GM12878 (cell line): ENCODE data around the gene SIGLEC6. TPM values are rescaled to one million over a fixed set of nuclear protein-coding genes. Genes with fewer than 3 reads are reported as not detected.

Source experiments
- BCL11A ChIP-seq: IDR thresholded peaks from 2 replicates; pipeline ENCODE4 v1.6.1; 2011; ENCODE audit warnings: low read depth, low read length
- CEBPZ ChIP-seq: fragments of 150-350 bp; IDR thresholded peaks from 2 replicates; pipeline ENCODE4 v1.6.1; 2016; ENCODE audit warnings: low read depth, low read length
- RBBP5 ChIP-seq: fragments of 200-600 bp; sonication (generic); conservative IDR thresholded peaks from 2 replicates; pipeline ENCODE4 v1.6.1; 2016
- REST ChIP-seq: IDR thresholded peaks from 2 replicates; pipeline ENCODE4 v1.6.1; 2012; ENCODE audit warnings: mild to moderate bottlenecking, low read depth, low read length
- SUPT20H ChIP-seq: IDR thresholded peaks from 2 replicates; pipeline ENCODE4 v1.6.1; 2011; ENCODE audit warnings: low read depth, mild to moderate bottlenecking, low read length, moderate library complexity, borderline replicate concordance; ENCODE audit not compliant: control insufficient read depth
- TARDBP ChIP-seq: IDR thresholded peaks from 2 replicates; pipeline ENCODE4 v1.6.1; 2016; ENCODE audit warnings: borderline replicate concordance
- polyA plus RNA-seq, 11 experiments: library from polyadenylated mRNA; depleted of rRNA in 4 of 11; unstranded in 6 of 11; stranded (reverse) in 5 of 11; fragments of >200 nt; fragmentation: Nextera tagmentation in 4 of 11; fragmentation: Illumina TruSeq in 1 of 11; extraction: Ambion mirVana in 4 of 11; extraction: Trizol in 1 of 11; gene quantifications; 1 replicate in 1 of 11; 2 replicates in 10 of 11; pipeline versions ENCODE4 v1.2.1 to v1.2.3, GENCODE V29; 2011 to 2016; ENCODE audit warnings: inconsistent platforms in 2 of 11, missing spikeins in 2 of 11, low read depth in 1 of 11
- total RNA-seq, 4 experiments: library from RNA; depleted of rRNA in 3 of 4; stranded (reverse); fragments of >200 nt in 3 of 4; fragmentation: Illumina TruSeq in 1 of 4; extraction: Trizol in 1 of 4; gene quantifications; 2 replicates each; pipeline versions ENCODE4 v1.2.1 to v1.2.3, GENCODE V29; 2013 to 2021

Gene SIGLEC6
- total and polyA plus RNA-seq, 10 of the 15 experiments (the other 5 are each of a cell fraction or from before 2014, with no cell fraction given) = 0.08 to 0.40 (median 0.27) TPM; not detected in 2

GRCh38 chr19:51547397-51548212, 16.1 kb upstream of the SIGLEC6 start (continued):
- TF ChIP-seq SUPT20H = no peak
- TF ChIP-seq TARDBP = no peak
- no peak for TF ChIP-seq REST
- TF ChIP-seq RBBP5 = no peak
- TF ChIP-seq BCL11A = no peak
- TF ChIP-seq CEBPZ = no peak
- TF ChIP-seq, all 136 proteins: peak for 0
